ENCODE results near the gene NCAPD3. TPM values are rescaled to one million over a fixed set of nuclear protein-coding genes. Genes with fewer than 3 reads are reported as not detected.
"Not testable (repeated sequence)": the region's sequence is repeated elsewhere in the genome, so short reads cannot be mapped to it uniquely, and the experiment has no call there.

NCAPD3 gene
- total RNA-seq, 2 donors from 2014 or later, result 42.6 to 45.5 TPM

GRCh38 chr11:134119094-134119493, 104.7 kb downstream of the NCAPD3 start:
- DNase-seq, result no peak
- Histone ChIP-seq H3K9me3 (ENCODE audit: control insufficient read depth, low read length) (no peaks in the 10 kb centered on the region), H3K36me3 (ENCODE audit: control insufficient read depth, insufficient read depth, low read length) (no peaks in the 10 kb centered on the region), H3K27ac (ENCODE audit: low read depth, low read length) (no peak overlapping the region), H3K9ac (ENCODE audit: extremely low read depth, low read length, poor library complexity, severe bottlenecking) (no peak overlapping the region), H3K4me3 (ENCODE audit: low read length) (no peak overlapping the region), H3K27me3 (ENCODE audit: control insufficient read depth, insufficient read depth, low read length, poor library complexity, severe bottlenecking) (no peaks in the 10 kb centered on the region), H3K4me1 (ENCODE audit: control insufficient read depth, insufficient read depth, low read length) (no peaks in the 10 kb centered on the region)
- Mint-ChIP-seq H3K9me3 (no peaks in the 10 kb centered on the region), H3K4me1 (peaks cover 15% of the 10 kb centered on the region), H3K27ac (no peak overlapping the region), H3K27me3 (ENCODE audit: insufficient read depth) (peaks cover 7% of the 10 kb centered on the region), H3K4me3 (no peak overlapping the region), H3K36me3 (ENCODE audit: low read depth) (peaks cover 3% of the 10 kb centered on the region)
- TF ChIP-seq CTCF (conservative IDR thresholded peaks at IDR 0.05), result no peak
- 88 to 100% methylated on average over 1 to 3 of the region's 3 CpGs for WGBS, 2 experiments (ENCODE audit: insufficient coverage in 1 of 2, insufficient read length in 1 of 2)

- Histone ChIP-seq H3K4me1 (ENCODE audit: control insufficient read depth, insufficient read depth, low read length) (no peaks in the 10 kb centered on the region), H3K36me3 (ENCODE audit: control insufficient read depth, insufficient read depth, low read length) (no peaks in the 10 kb centered on the region), H3K4me3 (ENCODE audit: low read length) (no peak overlapping the region), H3K27ac (ENCODE audit: low read depth, low read length) (no peak overlapping the region), H3K9me3 (ENCODE audit: control insufficient read depth, low read length) (no peaks in the 10 kb centered on the region), H3K9ac (ENCODE audit: extremely low read depth, low read length, poor library complexity, severe bottlenecking) (no peak overlapping the region), H3K27me3 (ENCODE audit: control insufficient read depth, insufficient read depth, low read length, poor library complexity, severe bottlenecking) (no peaks in the 10 kb centered on the region)
- no peak for DNase-seq
- Mint-ChIP-seq H3K36me3 (ENCODE audit: low read depth) (no peaks in the 10 kb centered on the region), H3K9me3 (no peaks in the 10 kb centered on the region), H3K27ac (no peak overlapping the region), H3K27me3 (ENCODE audit: insufficient read depth) (no peaks in the 10 kb centered on the region), H3K4me1 (peaks cover 15% of the 10 kb centered on the region), H3K4me3 (no peak overlapping the region)
- no peak for TF ChIP-seq CTCF (conservative IDR thresholded peaks at IDR 0.05)
Observed at GRCh38 chr11:134118006-134118405, 105.8 kb downstream of the NCAPD3 start.

GRCh38 chr11:134116210-134116609, 107.6 kb downstream of the NCAPD3 start:
- no peak for DNase-seq
- Histone ChIP-seq H3K36me3 (ENCODE audit: control insufficient read depth, insufficient read depth, low read length) (no peaks in the 10 kb centered on the region), H3K9ac (ENCODE audit: extremely low read depth, low read length, poor library complexity, severe bottlenecking) (no peak overlapping the region), H3K9me3 (ENCODE audit: control insufficient read depth, low read length) (no peaks in the 10 kb centered on the region), H3K27ac (ENCODE audit: low read depth, low read length) (no peak overlapping the region), H3K4me3 (ENCODE audit: low read length) (no peak overlapping the region), H3K27me3 (ENCODE audit: control insufficient read depth, insufficient read depth, low read length, poor library complexity, severe bottlenecking) (no peaks in the 10 kb centered on the region), H3K4me1 (ENCODE audit: control insufficient read depth, insufficient read depth, low read length) (no peaks in the 10 kb centered on the region)
- Mint-ChIP-seq H3K4me1 (peaks cover 13% of the 10 kb centered on the region), H3K27me3 (ENCODE audit: insufficient read depth) (no peaks in the 10 kb centered on the region), H3K4me3 (no peak overlapping the region), H3K9me3 (no peaks in the 10 kb centered on the region), H3K36me3 (ENCODE audit: low read depth) (peaks cover 4% of the 10 kb centered on the region), H3K27ac (no peak overlapping the region)
- 100% methylated on average over 1 of the region's 1 CpG; no CpG with 5 or more reads in 1 of the 2 experiments for WGBS, 2 experiments (ENCODE audit: insufficient coverage in 1 of 2, insufficient read length in 1 of 2)
- no peak for TF ChIP-seq CTCF (conservative IDR thresholded peaks at IDR 0.05)

GRCh38 chr11:134113787-134114186, 110.0 kb downstream of the NCAPD3 start:
- H3K27ac ChIP-seq (ENCODE audit: low read depth, low read length); H3K36me3 ChIP-seq (ENCODE audit: control insufficient read depth, insufficient read depth, low read length); H3K4me3 Mint-ChIP-seq; H3K4me3 ChIP-seq (ENCODE audit: low read length); H3K9ac ChIP-seq (ENCODE audit: extremely low read depth, low read length, poor library complexity, severe bottlenecking); H3K4me1 ChIP-seq (ENCODE audit: control insufficient read depth, insufficient read depth, low read length); H3K27me3 Mint-ChIP-seq (ENCODE audit: insufficient read depth); H3K27ac Mint-ChIP-seq; H3K36me3 Mint-ChIP-seq (ENCODE audit: low read depth); H3K27me3 ChIP-seq (ENCODE audit: control insufficient read depth, insufficient read depth, low read length, poor library complexity, severe bottlenecking); H3K9me3 Mint-ChIP-seq; H3K9me3 ChIP-seq (ENCODE audit: control insufficient read depth, low read length); DNase-seq: not testable (repeated sequence)
- H3K4me1 Mint-ChIP-seq, result peaks cover 14% of the 10 kb centered on the region
- WGBS, 2 experiments (ENCODE audit: insufficient coverage in 1 of 2, insufficient read length in 1 of 2), result 100% methylated on average over 1 of the region's 1 CpG; no CpG with 5 or more reads in 1 of the 2 experiments
